NCI-H146 (cell line): ENCODE data around the gene KSR2.
A peak's percentile ranks its signal among the peaks of the same experiment; 100 is the strongest.
"Not testable (repeated sequence)": the region's sequence is repeated elsewhere in the genome, so short reads cannot be mapped to it uniquely, and the experiment has no call there.

Experiments
- DNase-seq: peaks from one replicate; lab custom pipeline; 2025; lab: John Stamatoyannopoulos, UW

Gene KSR2

GRCh38 chr12:117640511-117640910, 328.3 kb downstream of the KSR2 start:
- DNase-seq = no peak

GRCh38 chr12:117629454-117629853, 339.3 kb downstream of the KSR2 start:
- DNase-seq = no peak

GRCh38 chr12:117628711-117629110, 340.1 kb downstream of the KSR2 start:
- not testable (repeated sequence) for DNase-seq

- DNase-seq = no peak
Observed at GRCh38 chr12:117622741-117623140, 346.0 kb downstream of the KSR2 start.

- no peak for DNase-seq
Observed at GRCh38 chr12:117622087-117622486, 346.7 kb downstream of the KSR2 start.

- DNase-seq = no peak
Observed at GRCh38 chr12:117607778-117608177, 361.0 kb downstream of the KSR2 start.

GRCh38 chr12:117606945-117607344, 361.8 kb downstream of the KSR2 start:
- no peak for DNase-seq

GRCh38 chr12:117606024-117606423, 362.8 kb downstream of the KSR2 start:
- no peak for DNase-seq

- no peak for DNase-seq
Observed at GRCh38 chr12:117603316-117604113, 365.3 kb downstream of the KSR2 start.

GRCh38 chr12:117599849-117600248, 368.9 kb downstream of the KSR2 start:
- no peak for DNase-seq

- DNase-seq = peak; percentile 80
Observed at GRCh38 chr12:117596968-117597367, 371.8 kb downstream of the KSR2 start.

- no peak for DNase-seq
Observed at GRCh38 chr12:117595751-117596150, 373.0 kb downstream of the KSR2 start.

- DNase-seq = no peak
Observed at GRCh38 chr12:117594481-117594880, 374.3 kb downstream of the KSR2 start.

- DNase-seq = no peak
Observed at GRCh38 chr12:117593815-117594400, 374.9 kb downstream of the KSR2 start.

GRCh38 chr12:117592588-117593305, 376.0 kb downstream of the KSR2 start:
- peak; percentile 12 for DNase-seq

GRCh38 chr12:117590999-117591398, 377.8 kb downstream of the KSR2 start:
- DNase-seq = no peak

- DNase-seq = no peak
Observed at GRCh38 chr12:117590386-117590785, 378.4 kb downstream of the KSR2 start.

GRCh38 chr12:117589021-117589420, 379.8 kb downstream of the KSR2 start:
- no peak for DNase-seq

- peak; percentile 33 for DNase-seq
Observed at GRCh38 chr12:117587631-117588287, 381.0 kb downstream of the KSR2 start.

GRCh38 chr12:117583677-117584225, 385.0 kb downstream of the KSR2 start:
- no peak for DNase-seq

- DNase-seq = no peak
Observed at GRCh38 chr12:117583092-117583491, 385.7 kb downstream of the KSR2 start.

- DNase-seq = no peak
Observed at GRCh38 chr12:117582135-117582784, 386.5 kb downstream of the KSR2 start.
